ENCODE measurements around the gene RPRD1B. TPM values are rescaled to one million over a fixed set of nuclear protein-coding genes. Genes with fewer than 3 reads are reported as not detected.

The RPRD1B gene
- total and polyA plus RNA-seq, 2 experiments from 2014 or later = 7.3 to 24.3 TPM

- Histone ChIP-seq H2AFZ (no peak overlapping the region), H3K9me2 (ENCODE audit: insufficient read depth) (no peaks in the 10 kb centered on the region), H4K20me1 (replicated peaks; ENCODE audit: insufficient read depth) (peaks cover 8% of the 10 kb centered on the region), H3K4me1 (ENCODE audit: insufficient read depth) (peaks cover 3% of the 10 kb centered on the region; the same call in 1 of the 2 replicates), H3K79me2 (replicated peaks; ENCODE audit: insufficient read depth) (no peaks in the 10 kb centered on the region), H3K27ac (ENCODE audit: low read depth) (no peak overlapping the region), H3K27me3 (ENCODE audit: insufficient read depth) (no peaks in the 10 kb centered on the region), H3K4me3 (no peak overlapping the region), H3K4me2 (no peak overlapping the region), H3F3A (replicated peaks; ENCODE audit: low read depth) (no peaks in the 10 kb centered on the region), H3K36me3 (ENCODE audit: insufficient read depth) (peaks cover 9% of the 10 kb centered on the region; the same call in 1 of the 2 replicates)
- Mint-ChIP-seq H3K9me3 (no peaks in the 10 kb centered on the region; the same call in 2 of the 3 replicates), H3K27ac (no peak overlapping the region), H3K36me3 (ENCODE audit: low read depth) (peaks cover 28% of the 10 kb centered on the region), H3K4me3 (no peak overlapping the region), H3K27me3 (ENCODE audit: insufficient read depth, low read depth, poor library complexity) (peaks cover 5% of the 10 kb centered on the region), H3K4me1 (peaks cover 7% of the 10 kb centered on the region)
- no peak for TF ChIP-seq ZNF462 (CRISPR knock-in tag; IDR thresholded peaks at IDR 0.05)
- TF ChIP-seq JUNB (IDR thresholded peaks at IDR 0.05; ENCODE audit: unreplicated experiment) = no peak
- no peak for TF ChIP-seq EZH2phosphoT487 (IDR thresholded peaks at IDR 0.05; ENCODE audit: unreplicated experiment)
- TF ChIP-seq ZNF114 (CRISPR knock-in tag; IDR thresholded peaks at IDR 0.05) = no peak
- no peak for TF ChIP-seq ZNF331 (CRISPR knock-in tag; IDR thresholded peaks at IDR 0.05; ENCODE audit: low read depth)
- TF ChIP-seq EZH2 (IDR thresholded peaks at IDR 0.05; ENCODE audit: low read depth, unreplicated experiment) = no peak
- TF ChIP-seq CTCF (conservative IDR thresholded peaks at IDR 0.05; ENCODE audit: low read depth in 2 of 2) = no peak
- TF ChIP-seq NANOG (IDR thresholded peaks at IDR 0.05; ENCODE audit: borderline replicate concordance) = no peak
- no peak for TF ChIP-seq ETS1 (IDR thresholded peaks at IDR 0.05)
- TF ChIP-seq REST (IDR thresholded peaks at IDR 0.05; ENCODE audit: unreplicated experiment) = no peak
- TF ChIP-seq STAT1 (IDR thresholded peaks at IDR 0.05; ENCODE audit: unreplicated experiment) = no peak
- TF ChIP-seq CREB1 (CRISPR knock-in tag; IDR thresholded peaks at IDR 0.05; ENCODE audit: low read depth) = no peak
- no peak for TF ChIP-seq POLR2AphosphoS5 (IDR thresholded peaks at IDR 0.05; ENCODE audit: low read depth)
- ATAC-seq (no peak), DNase-seq (ENCODE audit: low spot score) (no peak)
These were observed 45.8 kb upstream of the RPRD1B start for GRCh38 chr20:37987602-37988290.
